Kidney epithelial cell (primary cell): ENCODE results near the gene VSIG2. TPM values are rescaled to one million over a fixed set of nuclear protein-coding genes. Genes with fewer than 3 reads are reported as not detected.

Experiments used
- DNase-seq: peaks from one replicate; pipeline ENCODE4 v3.0.0-alpha.2; 2010; ENCODE audit warnings: low read depth
- H3K27me3 ChIP-seq: 2 replicates; pipeline ENCODE4 v1.6.0; 2011; ENCODE audit warnings: low read length; ENCODE audit not compliant: control insufficient read depth, insufficient read depth
- H3K36me3 ChIP-seq: 2 replicates; pipeline ENCODE4 v1.5.1; 2011; ENCODE audit warnings: low read length; ENCODE audit not compliant: control insufficient read depth, insufficient read depth
- H3K4me3 ChIP-seq: 2 replicates; pipeline ENCODE4 v1.5.1; 2011; ENCODE audit warnings: low read depth, mild to moderate bottlenecking, control low read depth, low read length
- CTCF ChIP-seq: IDR thresholded peaks from 2 replicates; pipeline ENCODE4 v1.5.1; 2011; ENCODE audit warnings: mild to moderate bottlenecking, moderate library complexity, low read length, control low read depth, inconsistent platforms; ENCODE audit not compliant: insufficient read depth, poor library complexity, severe bottlenecking
- total RNA-seq: library from RNA; depleted of rRNA; stranded (reverse); fragments of >200 nt; gene quantifications from 2 replicates; pipeline ENCODE4 v1.2.3, GENCODE V29; 2015

Gene VSIG2
- total RNA-seq, 1 donor from 2014 or later: 0.50 TPM

GRCh38 chr11:124725719-124726105 is 26.3 kb downstream of the VSIG2 start:
- Histone ChIP-seq H3K27me3 (peaks cover 12% of the 10 kb centered on the region), H3K4me3 (no peak overlapping the region), H3K36me3 (no peaks in the 10 kb centered on the region)
- no peak for TF ChIP-seq CTCF
- DNase-seq: no peak

DNA sequence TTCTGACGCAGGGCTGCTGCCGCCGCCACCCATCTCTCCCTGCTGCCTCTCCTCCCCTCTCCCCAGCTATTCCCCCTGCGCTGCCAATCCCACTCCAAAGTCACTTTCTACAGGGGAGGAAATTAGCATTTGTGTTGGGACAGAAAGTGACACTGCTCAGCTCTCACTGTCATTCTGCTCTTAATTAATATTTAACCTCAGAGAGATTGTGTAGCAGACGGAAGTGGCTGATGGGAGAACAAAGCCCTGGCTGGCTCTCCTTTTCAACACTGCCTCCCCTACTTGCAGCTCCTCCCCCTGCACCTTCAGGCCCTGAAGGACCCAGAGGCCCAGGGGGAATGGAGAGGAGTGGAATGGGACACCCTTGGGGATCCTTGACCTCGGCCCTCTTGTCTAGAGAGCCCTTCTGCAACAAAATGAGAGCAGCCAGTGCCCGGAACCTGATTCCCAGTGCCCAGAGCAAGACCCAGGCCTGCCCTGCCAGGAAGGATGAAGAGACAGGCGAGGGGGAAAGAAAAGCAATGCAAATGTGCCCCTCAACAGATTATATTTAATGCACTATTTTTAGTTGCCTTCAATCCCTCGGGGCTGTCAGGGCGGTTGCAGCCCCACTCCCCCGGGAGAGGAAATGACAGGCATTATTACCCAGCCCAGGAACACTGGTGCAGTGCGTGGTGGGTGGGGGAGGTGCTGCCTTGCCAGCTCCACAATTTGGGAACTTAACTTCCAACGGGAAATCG is 26.9 kb downstream of the VSIG2 start:
- H3K27me3 ChIP-seq: peaks cover 14% of the 10 kb centered on the region
- no peak for DNase-seq
- TF ChIP-seq CTCF: no peak
- H3K4me3 ChIP-seq: no peak overlapping the region
- no peaks in the 10 kb centered on the region for H3K36me3 ChIP-seq

- H3K36me3 ChIP-seq: no peaks in the 10 kb centered on the region
- no peak for TF ChIP-seq CTCF
- peaks cover 36% of the 10 kb centered on the region for H3K27me3 ChIP-seq
- DNase-seq: no peak
- no peak overlapping the region for H3K4me3 ChIP-seq
Measured at GRCh38 chr11:124722176-124722575, 29.9 kb downstream of the VSIG2 start.

DNA sequence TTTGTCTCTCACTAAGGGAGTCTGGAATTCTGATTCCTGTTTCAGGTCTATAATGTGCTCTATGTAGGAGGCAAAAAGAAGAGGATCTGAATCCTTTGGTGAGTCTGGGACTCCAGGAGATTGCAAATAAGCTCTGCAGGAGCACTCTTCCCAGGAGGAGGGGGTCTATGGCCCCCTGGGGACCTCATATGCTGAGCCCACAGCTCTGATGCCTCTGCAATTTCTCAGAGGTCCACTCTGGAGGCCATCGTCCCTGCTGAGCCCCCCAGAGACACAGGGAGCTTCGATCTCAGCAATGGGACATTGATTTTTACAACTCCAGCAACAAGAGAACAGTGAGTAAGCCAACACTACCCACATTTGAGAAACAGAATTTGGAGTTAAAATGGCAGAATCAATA is 32.5 kb downstream of the VSIG2 start:
- H3K27me3 ChIP-seq: peaks cover 38% of the 10 kb centered on the region
- DNase-seq: no peak
- no peak for TF ChIP-seq CTCF
- H3K36me3 ChIP-seq: no peaks in the 10 kb centered on the region
- no peak overlapping the region for H3K4me3 ChIP-seq

DNA sequence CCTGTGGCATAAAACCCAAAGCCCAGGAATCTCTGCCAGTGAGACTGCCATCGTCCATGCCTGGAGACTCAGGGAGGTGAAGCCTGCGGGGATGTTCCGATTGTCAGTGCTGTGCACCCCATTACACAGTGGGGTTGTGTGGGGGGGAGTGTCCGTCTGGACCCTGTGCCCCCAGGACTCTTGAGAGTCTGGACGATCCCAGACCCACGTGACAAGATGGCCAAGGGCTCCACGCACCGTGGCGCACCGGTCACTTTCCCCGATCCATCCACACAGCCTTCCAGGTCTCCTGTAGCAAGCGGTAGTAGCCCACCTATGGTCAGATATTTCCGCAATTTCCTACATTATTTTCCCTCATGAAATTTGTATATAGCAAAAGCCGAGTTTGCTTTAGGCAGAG is 33.3 kb downstream of the VSIG2 start:
- no peak for TF ChIP-seq CTCF
- no peak for DNase-seq
- no peak overlapping the region for H3K4me3 ChIP-seq
- peaks cover 38% of the 10 kb centered on the region for H3K27me3 ChIP-seq
- H3K36me3 ChIP-seq: no peaks in the 10 kb centered on the region
